Nucleus accumbens (tissue), 56 donors: ENCODE measurements around the gene TRABD2B.

Experiments
- DNase-seq, 56 donors: peaks; one replicate each; lab custom pipeline; 2025; lab: John Stamatoyannopoulos, UW

TRABD2B gene

GRCh38 chr1:47993881-47994625 lies 3.1 kb downstream of the TRABD2B start:
- DNase-seq: no peak

- no peak for DNase-seq
These were observed 3.8 kb downstream of the TRABD2B start for GRCh38 chr1:47993416-47993740.

- no peak for DNase-seq
These were observed 4.3 kb downstream of the TRABD2B start for GRCh38 chr1:47992720-47993415.

- no peak for DNase-seq
These were observed 5.5 kb downstream of the TRABD2B start for GRCh38 chr1:47991673-47992072.

GRCh38 chr1:47991187-47991586 lies 6.0 kb downstream of the TRABD2B start:
- DNase-seq: no peak

- DNase-seq: no peak
These were observed 6.9 kb downstream of the TRABD2B start for GRCh38 chr1:47990286-47990685.

- no peak for DNase-seq
These were observed 9.6 kb downstream of the TRABD2B start for GRCh38 chr1:47987601-47988000.

- DNase-seq: no peak
These were observed 10.4 kb downstream of the TRABD2B start for GRCh38 chr1:47986761-47987200.

- no peak for DNase-seq
These were observed 12.2 kb downstream of the TRABD2B start for GRCh38 chr1:47985018-47985417.

GRCh38 chr1:47984175-47984789 lies 12.9 kb downstream of the TRABD2B start:
- DNase-seq: no peak

GRCh38 chr1:47983691-47984090 lies 13.5 kb downstream of the TRABD2B start:
- no peak for DNase-seq

- DNase-seq: no peak
These were observed 15.4 kb downstream of the TRABD2B start for GRCh38 chr1:47981667-47982350.

- no peak for DNase-seq
These were observed 16.7 kb downstream of the TRABD2B start for GRCh38 chr1:47980501-47980900.

- DNase-seq: no peak
These were observed 17.5 kb downstream of the TRABD2B start for GRCh38 chr1:47979724-47980123.

GRCh38 chr1:47978486-47978885 lies 18.7 kb downstream of the TRABD2B start:
- DNase-seq: no peak

GRCh38 chr1:47976728-47977127 lies 20.5 kb downstream of the TRABD2B start:
- DNase-seq: no peak

- no peak for DNase-seq
These were observed 20.9 kb downstream of the TRABD2B start for GRCh38 chr1:47976267-47976666.

GRCh38 chr1:47975302-47975921 lies 21.8 kb downstream of the TRABD2B start:
- DNase-seq: no peak

- DNase-seq: no peak
These were observed 24.2 kb downstream of the TRABD2B start for GRCh38 chr1:47972864-47973432.

- no peak for DNase-seq
These were observed 25.6 kb downstream of the TRABD2B start for GRCh38 chr1:47971385-47972160.
